ENCODE data around the gene FAM193B.
"Not testable (repeated sequence)": the region's sequence is repeated elsewhere in the genome, so short reads cannot be mapped to it uniquely, and the experiment has no call there.

Gene FAM193B

DNA sequence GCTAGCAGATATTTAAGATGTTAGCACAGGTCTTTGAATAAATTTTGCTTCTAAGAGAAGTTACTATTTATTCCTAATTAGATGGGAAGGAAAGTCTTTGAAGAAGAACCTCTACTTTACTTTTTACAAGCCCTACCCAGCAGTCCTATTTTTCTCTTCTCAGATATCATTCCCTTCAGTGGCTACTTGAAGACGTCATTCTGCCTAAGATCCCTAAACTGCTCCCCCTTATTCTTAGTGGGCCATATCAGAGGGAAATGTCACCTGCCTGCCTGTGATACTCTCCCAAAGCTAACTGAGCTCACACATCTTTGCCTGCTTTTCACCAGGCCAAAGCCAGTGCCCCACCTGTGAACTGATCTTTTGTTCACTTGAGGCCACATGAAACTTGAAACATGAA is 21.1 kb upstream of the FAM193B start:
- DNase-seq: no peak

DNA sequence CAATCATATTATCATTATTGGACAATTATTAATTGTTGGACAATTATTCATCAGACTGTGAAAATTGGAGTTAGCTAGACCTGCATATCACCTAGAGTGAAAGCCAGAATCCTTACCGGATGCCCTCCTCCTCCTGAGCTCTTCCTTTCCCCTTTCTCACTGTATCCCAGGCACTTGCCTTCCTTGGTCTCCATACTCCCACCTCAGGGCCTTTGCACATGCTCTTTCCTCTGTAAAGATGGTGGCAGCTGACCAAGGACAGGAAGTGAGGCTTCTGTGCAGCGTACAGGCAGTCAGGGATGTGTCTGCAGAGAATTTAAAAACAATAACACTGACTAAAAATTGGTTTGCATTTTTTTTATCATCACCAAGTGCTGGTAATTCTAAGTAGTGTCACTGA is 15.5 kb upstream of the FAM193B start:
- DNase-seq: no peak

DNA sequence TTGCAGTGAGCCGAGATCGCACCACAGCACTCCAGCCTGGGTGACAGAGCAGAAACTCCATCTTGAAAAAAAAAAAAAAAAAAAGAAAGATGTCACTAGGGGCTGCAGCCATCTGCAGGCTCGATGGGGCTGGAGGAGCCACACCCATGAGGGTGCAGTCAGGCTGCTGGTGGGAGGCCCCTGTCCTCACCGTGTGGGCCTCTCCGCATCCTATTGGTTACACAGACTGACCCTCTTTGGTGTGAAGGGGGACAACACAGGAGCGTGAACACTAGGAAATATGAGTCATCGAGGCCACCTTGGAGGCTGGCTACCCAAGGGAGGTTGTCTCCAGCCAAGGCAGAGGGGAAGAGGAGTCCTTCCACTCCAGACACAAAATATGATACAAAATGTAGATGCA is 14.0 kb upstream of the FAM193B start:
- DNase-seq: no peak

GRCh38 chr5:177565046-177565445 is 10.7 kb upstream of the FAM193B start:
- no peak for DNase-seq

- DNase-seq: not testable (repeated sequence)
These were observed 5.1 kb upstream of the FAM193B start for GRCh38 chr5:177559446-177559941.

- DNase-seq: no peak
These were observed 3.4 kb upstream of the FAM193B start for GRCh38 chr5:177557796-177558195.

DNA sequence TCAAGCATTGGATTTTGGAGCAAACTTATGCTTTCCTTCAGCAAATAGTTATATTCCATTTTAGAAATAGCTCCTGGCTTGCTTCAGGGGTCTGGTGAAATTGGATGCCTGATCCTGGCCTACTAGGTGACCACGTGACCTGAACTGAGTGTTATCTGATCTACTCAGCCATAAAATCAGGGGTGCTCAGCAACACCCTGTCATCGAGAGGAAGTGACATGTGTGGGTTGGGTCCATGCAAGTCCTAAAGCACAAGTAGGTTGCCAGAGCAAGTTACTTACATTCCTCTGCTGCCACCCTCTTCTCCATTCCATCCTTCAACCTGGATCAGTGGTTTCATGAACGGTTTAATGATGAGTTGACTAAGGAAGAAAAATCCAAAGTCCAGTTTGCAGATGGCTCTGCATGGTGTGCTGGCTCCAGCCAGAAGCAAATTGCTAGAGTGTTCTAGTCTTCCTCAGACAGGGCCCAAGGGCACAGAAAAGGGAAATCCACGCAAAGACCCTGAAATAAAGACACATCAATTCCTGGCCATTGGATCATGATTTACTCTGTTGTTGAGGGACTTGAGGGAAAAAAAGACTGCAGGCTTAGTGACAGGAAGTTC is 2.8 kb upstream of the FAM193B start:
- no peak for DNase-seq

GRCh38 chr5:177555665-177556064 is 1.3 kb upstream of the FAM193B start:
- DNase-seq: no peak

GRCh38 chr5:177555228-177555627 is 865 bp upstream of the FAM193B start:
- DNase-seq: no peak

DNA sequence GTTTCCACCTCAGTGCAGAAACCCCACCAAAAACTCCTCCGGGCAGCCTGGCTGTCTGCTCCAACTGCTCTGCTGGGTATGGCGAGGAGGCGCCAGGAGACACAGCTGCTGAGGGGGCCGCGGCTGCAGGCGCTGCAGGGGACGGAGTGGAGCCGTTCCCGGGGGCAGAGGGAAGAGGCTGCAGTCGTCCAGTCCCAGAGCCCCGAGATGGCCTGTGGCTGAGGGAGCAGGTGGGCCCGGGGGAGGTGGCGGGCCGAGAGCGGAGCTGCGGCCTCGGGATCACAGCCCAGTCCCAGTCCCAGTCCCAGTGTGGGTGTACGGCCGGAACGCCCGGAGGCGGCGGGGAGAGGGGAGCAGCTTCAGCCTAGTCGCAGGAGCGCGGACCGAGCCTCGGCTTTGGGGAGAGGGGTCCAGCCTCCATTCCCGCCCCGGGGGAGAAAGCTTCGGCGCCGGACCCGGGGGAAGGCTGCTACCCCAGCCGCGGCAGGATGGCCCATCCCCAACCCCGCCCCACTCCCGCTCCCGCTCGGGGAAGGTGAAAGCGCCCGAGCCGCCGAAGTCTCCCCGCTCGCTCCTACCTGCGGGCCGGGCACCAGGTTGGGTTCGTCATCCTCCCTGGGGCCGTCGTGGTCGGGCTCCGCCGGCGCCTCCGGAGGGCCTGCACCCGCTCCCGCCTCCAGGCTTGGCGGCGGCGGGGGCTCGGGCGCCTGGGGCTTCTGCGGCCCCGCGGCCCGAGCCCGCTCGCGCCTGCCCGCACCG is 513 bp downstream of the FAM193B start:
- no peak for DNase-seq

- DNase-seq: no peak
These were observed 1.4 kb downstream of the FAM193B start for GRCh38 chr5:177552839-177553455.

DNA sequence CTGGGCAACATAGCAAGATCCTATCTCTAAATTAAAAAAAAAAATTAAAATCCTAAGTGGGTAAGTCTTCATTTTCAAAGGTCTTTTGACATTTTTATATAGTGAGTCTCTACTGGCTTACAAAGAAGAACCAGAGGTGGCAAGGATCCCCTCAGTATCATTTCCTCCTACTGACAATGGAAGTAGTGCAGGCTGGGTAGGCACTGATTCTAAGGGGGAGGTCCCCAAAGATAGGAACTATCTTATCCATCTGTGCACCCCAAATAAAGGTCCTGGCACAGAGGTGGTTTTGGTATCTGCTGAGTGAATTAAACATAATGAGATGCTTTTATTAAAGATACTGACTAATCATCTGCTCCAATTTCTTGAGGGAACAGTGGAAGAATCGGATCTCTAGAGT is 4.2 kb downstream of the FAM193B start:
- no peak for DNase-seq

GRCh38 chr5:177548495-177548894 is 5.9 kb downstream of the FAM193B start:
- DNase-seq: no peak

DNA sequence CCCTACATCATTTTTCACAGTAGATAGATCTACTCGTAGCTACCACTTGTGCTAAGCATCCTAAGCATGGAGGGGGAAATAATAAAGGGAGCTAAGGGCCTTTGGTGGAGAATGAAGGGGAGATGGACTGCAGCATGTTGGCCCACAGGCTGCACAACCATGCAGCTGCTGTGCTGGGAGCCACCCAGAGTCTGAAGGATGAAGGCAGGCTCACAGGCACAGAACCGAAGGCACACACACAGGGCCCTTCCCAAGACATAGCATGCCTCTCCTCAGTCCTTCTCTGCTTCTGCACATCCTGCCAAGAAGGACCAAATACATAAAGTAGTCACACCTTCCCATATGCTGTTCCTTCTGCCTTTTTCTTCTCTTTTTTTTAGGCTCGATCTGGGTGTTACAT is 6.6 kb downstream of the FAM193B start:
- no peak for DNase-seq

DNA sequence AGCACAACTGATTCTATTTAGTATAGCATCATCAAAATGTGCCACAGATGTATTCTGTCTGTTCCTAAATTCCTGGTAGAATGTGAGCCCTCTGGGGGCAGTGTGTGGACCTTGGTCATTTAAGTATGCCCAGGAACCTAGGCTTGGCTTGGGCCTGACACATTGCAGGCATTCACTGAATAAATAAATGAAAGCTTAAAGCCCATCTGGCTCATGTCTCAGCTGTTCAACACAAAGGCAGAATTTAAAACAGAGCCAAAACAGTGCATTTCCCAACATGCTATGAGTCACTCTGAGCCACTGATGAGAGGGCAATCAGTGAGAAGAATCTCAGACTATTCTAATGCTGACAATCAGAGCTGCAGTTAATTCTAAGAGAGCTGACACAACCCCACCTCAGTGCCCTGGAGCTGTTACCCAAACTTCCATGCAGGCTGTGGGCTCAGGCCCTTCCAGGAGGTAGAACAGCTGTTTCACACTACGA is 8.1 kb downstream of the FAM193B start:
- no peak for DNase-seq

GRCh38 chr5:177545487-177546257 is 8.7 kb downstream of the FAM193B start:
- DNase-seq: no peak

DNA sequence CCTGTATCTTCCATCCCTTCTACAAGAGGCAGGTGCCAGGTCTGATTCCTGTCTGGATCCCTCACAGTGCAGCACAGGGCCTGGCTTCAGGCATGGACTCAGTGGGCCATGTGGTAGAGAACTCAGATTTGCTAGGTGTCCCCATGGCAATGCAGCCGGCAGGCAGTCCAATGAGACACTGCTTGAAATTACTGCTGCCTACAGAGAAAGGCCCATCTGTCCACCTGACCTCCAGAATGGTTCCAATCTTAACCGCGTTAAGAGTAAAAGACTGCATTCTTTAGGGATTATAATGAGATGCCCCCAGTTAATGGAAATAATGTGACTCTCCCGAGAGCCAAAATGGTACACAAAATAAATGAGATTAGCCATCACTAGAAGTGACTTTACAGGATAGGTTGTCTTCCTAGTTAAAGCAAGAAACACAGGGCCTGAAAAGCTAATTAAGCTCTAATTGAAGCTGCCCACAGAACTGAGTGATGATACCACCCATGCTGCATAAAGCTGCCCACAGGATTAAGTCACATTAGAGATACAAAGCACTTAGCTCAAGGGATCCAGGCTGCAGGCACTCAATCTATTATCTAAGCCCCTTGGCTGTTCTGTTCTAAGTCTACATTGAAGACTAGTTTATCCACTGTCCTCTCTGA is 11.4 kb downstream of the FAM193B start:
- DNase-seq: no peak

GRCh38 chr5:177540438-177540837 is 13.9 kb downstream of the FAM193B start:
- no peak for DNase-seq

DNA sequence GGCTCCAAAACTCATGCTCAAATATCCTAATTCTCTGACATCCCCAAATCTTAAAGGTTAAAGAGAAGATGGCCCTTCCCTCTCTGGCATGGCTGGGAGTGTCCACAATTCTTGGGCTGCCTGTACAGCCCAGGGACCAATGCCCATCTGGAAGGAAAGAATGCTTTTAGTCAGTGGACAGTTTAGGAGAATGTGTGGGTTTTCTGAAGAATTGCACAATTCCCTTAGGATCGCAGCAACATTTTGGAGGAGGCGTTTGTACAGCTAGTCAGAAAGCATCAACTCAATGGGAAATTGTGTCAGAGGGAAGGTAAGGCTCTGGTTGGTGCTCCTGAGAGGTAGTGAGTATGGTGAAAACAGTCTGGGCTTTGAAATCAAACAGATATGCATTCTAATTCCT is 15.0 kb downstream of the FAM193B start:
- no peak for DNase-seq

DNA sequence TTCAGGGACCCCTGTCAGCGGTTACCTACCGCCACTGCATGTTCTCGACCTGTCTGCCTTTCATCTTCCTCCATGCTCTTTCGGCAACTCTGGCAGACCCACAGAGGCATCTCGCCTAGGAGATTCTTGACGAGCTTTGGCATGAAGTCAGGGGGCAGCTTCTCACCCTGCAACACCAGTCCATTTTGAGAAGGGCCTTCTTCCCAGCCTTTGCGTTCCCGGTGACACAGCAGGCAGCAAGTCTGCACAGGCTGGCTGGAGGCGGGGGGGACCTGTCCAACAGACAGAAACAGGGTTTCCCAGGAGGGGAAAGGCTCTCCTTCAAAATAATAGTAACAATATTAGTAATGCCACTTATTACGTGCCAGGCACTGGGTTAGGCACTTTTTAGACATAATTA is 15.5 kb downstream of the FAM193B start:
- no peak for DNase-seq

- DNase-seq: no peak
These were observed 16.7 kb downstream of the FAM193B start for GRCh38 chr5:177537389-177538361.

Data from NCI-H1436 treated with DMSO at 0.1 percent for 48 hours (cell line).